Neuron (in vitro differentiated cells): ENCODE data around the gene FOXO1.

ENCODE experiments used
- H2AFZ ChIP-seq: one replicate; pipeline ENCODE4 v1.6.1; 2013; ENCODE audit warnings: low read depth, mild to moderate bottlenecking, inconsistent platforms, low read length, moderate library complexity
- H3K27me3 ChIP-seq: one replicate; pipeline ENCODE4 v1.6.1; 2013; ENCODE audit warnings: low read length; ENCODE audit not compliant: insufficient read depth
- H3K36me3 ChIP-seq: one replicate; pipeline ENCODE4 v1.6.1; 2013; ENCODE audit warnings: low read length; ENCODE audit not compliant: insufficient read depth
- H3K4me1 ChIP-seq: one replicate; pipeline ENCODE4 v1.6.1; 2013; ENCODE audit warnings: low read length; ENCODE audit not compliant: insufficient read depth
- H3K4me3 ChIP-seq: 2 replicates; pipeline ENCODE4 v1.5.1; 2013; ENCODE audit warnings: mild to moderate bottlenecking, low read length, moderate library complexity
- H3K9me3 ChIP-seq: one replicate; pipeline ENCODE4 v1.6.1; 2013; ENCODE audit warnings: low read length

The FOXO1 gene

GRCh38 chr13:40586886-40587565, 79.4 kb downstream of the FOXO1 start:
- H3K4me3 ChIP-seq: no peak overlapping the region
- no peaks in the 10 kb centered on the region for H3K27me3 ChIP-seq
- no peaks in the 10 kb centered on the region for H3K36me3 ChIP-seq
- peaks cover 13% of the 10 kb centered on the region for H3K4me1 ChIP-seq
- H2AFZ ChIP-seq: no peak overlapping the region
- H3K9me3 ChIP-seq: peaks cover 2% of the 10 kb centered on the region

DNA sequence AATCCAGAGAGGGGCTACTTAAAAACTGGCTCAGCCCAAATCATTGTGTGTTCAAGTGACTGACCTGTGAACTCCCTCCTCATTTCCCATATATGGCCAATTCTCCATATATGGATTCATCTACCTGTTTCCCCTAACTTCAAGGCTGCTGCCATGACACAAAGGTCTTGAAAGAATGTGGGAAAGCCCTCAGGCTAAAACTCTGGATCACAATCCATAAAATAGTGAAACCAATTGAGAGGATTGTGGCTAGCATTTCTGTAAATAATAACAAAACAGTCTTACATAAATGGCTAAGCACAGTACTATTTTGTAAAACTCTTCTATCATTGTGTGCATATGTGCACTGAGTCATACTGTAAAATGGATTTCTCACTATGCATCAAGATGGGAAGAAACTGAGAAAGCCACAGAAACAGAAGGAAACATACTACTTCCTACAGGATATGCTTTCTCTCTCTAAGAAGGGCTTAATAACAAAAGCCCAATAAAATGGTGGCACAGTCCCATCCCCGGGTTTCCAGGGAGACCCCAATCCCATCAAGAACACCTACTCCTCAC, 80.5 kb downstream of the FOXO1 start:
- Histone ChIP-seq H3K27me3 (no peaks in the 10 kb centered on the region), H3K36me3 (no peaks in the 10 kb centered on the region), H3K4me1 (peaks cover 13% of the 10 kb centered on the region), H2AFZ (no peak overlapping the region), H3K9me3 (no peaks in the 10 kb centered on the region), H3K4me3 (no peak overlapping the region)

GRCh38 chr13:40583738-40584137, 82.7 kb downstream of the FOXO1 start:
- Histone ChIP-seq H3K9me3 (no peaks in the 10 kb centered on the region), H3K4me3 (no peak overlapping the region), H3K27me3 (no peaks in the 10 kb centered on the region)

GRCh38 chr13:40582531-40582930, 83.9 kb downstream of the FOXO1 start:
- peaks cover 4% of the 10 kb centered on the region for H3K4me1 ChIP-seq
- H3K27me3 ChIP-seq: no peaks in the 10 kb centered on the region
- H3K4me3 ChIP-seq: no peak overlapping the region
- H2AFZ ChIP-seq: no peak overlapping the region
- no peaks in the 10 kb centered on the region for H3K36me3 ChIP-seq
- no peaks in the 10 kb centered on the region for H3K9me3 ChIP-seq

More at GRCh38 chr13:40583738-40584137, 82.7 kb downstream of the FOXO1 start:
- H3K36me3 ChIP-seq: no peaks in the 10 kb centered on the region
- no peak overlapping the region for H2AFZ ChIP-seq
- H3K4me1 ChIP-seq: peaks cover 4% of the 10 kb centered on the region

GRCh38 chr13:40581277-40581579, 85.2 kb downstream of the FOXO1 start:
- H3K4me1 ChIP-seq: peaks cover 1% of the 10 kb centered on the region
- no peaks in the 10 kb centered on the region for H3K36me3 ChIP-seq
- H3K4me3 ChIP-seq: no peak overlapping the region
- no peaks in the 10 kb centered on the region for H3K27me3 ChIP-seq
- H2AFZ ChIP-seq: no peak overlapping the region
- no peaks in the 10 kb centered on the region for H3K9me3 ChIP-seq

DNA sequence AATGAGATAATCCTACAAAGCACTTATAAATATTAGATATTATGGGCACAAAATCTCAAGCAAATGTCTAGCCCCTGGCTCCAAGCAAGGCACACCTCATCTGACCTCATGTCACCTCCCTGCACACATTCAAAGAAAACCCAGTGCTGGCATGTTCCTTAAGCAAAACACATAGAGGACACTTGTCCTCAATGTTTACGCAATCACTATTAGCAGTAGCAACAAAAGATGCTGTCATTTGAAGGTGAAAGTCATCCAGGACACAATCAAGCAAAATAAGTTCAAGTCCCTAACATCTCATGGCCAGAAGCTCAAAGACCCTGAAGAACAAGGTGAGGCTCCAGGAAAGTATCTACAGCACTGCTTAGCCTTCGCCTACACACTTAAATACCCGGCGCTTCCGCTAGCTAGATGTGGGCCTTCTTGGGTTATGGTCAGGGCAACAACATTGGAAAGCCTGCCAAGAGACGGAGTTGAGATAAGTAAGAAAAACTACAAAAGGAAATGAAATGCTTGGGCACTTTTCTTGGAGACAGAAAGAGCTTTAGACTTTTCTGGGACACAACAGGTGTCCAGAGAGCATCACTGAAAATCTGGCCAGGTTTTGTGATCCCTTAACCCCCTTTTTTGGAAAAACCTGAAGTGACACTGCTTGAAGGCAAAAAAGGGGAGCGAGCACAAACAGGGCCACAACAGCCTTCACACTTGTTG, 85.7 kb downstream of the FOXO1 start:
- Histone ChIP-seq H3K4me3 (no peak overlapping the region), H3K9me3 (no peaks in the 10 kb centered on the region), H2AFZ (no peak overlapping the region), H3K4me1 (no peaks in the 10 kb centered on the region), H3K36me3 (no peaks in the 10 kb centered on the region), H3K27me3 (no peaks in the 10 kb centered on the region)

DNA sequence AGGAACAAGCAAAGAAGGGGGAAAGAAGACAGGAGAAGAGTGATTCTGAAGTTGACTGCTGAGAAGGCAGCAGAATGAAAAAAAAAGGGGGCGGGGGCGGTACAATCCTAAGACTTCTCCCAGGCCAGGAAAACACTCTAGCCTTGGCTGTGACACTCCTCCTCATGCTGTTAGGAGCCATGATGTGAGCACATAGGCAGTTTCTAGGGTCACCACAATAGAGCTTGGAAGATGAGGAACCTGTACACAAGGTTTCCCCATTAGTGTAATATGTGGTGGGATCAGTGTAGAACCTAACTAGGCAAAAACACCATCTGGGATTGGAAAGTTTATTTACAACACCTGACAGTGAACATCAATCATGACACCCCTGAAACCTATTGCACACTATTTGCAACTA, 86.9 kb downstream of the FOXO1 start:
- H3K36me3 ChIP-seq: no peaks in the 10 kb centered on the region
- H3K4me3 ChIP-seq: no peak overlapping the region
- H3K9me3 ChIP-seq: no peaks in the 10 kb centered on the region
- no peaks in the 10 kb centered on the region for H3K27me3 ChIP-seq
- no peaks in the 10 kb centered on the region for H3K4me1 ChIP-seq
- H2AFZ ChIP-seq: no peak overlapping the region

DNA sequence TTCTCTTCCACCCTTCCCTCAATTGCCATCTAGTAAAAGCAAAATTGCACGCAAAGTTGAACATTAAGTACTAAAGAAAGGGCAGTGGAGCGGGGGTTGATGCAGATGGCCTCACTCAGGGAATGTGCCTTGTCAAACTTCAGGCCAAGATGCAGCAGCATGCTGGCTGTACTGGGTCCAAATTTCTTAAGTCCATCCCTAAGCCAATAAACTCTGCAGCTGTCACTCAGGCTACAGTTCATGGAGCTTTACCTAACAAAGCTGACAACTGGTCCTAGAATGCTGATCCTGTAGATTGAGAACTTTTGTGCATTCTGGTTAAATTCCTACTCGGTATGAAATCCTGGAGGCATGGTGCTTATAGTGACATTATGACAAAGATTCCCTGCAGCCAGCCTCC, 88.4 kb downstream of the FOXO1 start:
- Histone ChIP-seq H3K27me3 (no peaks in the 10 kb centered on the region), H3K4me3 (no peak overlapping the region), H3K36me3 (no peaks in the 10 kb centered on the region), H3K4me1 (no peaks in the 10 kb centered on the region), H3K9me3 (no peaks in the 10 kb centered on the region), H2AFZ (no peak overlapping the region)

DNA sequence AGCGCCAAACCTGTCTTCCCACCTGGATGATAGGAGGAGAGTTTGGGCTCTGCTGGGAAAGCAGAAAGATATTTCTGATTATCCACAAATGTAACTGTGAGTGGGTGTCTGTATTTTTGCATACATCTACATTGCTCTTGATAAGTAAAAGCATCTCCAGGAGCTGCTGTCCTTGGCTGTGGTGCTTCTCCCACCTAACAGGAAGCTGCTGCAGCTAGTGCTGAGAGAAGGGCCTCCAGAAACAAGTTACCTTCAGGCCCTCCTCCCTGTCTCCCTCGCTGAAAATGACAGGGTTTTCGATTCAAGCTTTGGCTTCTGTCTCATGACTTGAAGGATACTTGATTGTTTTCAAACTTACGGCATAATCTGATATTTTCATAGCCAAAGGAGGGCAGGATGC, 90.1 kb downstream of the FOXO1 start:
- H2AFZ ChIP-seq: no peak overlapping the region
- no peaks in the 10 kb centered on the region for H3K4me1 ChIP-seq
- no peaks in the 10 kb centered on the region for H3K9me3 ChIP-seq
- H3K36me3 ChIP-seq: no peaks in the 10 kb centered on the region
- no peaks in the 10 kb centered on the region for H3K27me3 ChIP-seq
- no peak overlapping the region for H3K4me3 ChIP-seq

- Histone ChIP-seq H3K4me3 (no peak overlapping the region), H2AFZ (no peak overlapping the region), H3K4me1 (no peaks in the 10 kb centered on the region), H3K36me3 (no peaks in the 10 kb centered on the region), H3K9me3 (no peaks in the 10 kb centered on the region), H3K27me3 (no peaks in the 10 kb centered on the region)
Observed at GRCh38 chr13:40572961-40573360, 93.5 kb downstream of the FOXO1 start.

- Histone ChIP-seq H3K4me3 (no peak overlapping the region), H2AFZ (no peak overlapping the region), H3K9me3 (no peaks in the 10 kb centered on the region), H3K36me3 (no peaks in the 10 kb centered on the region), H3K4me1 (no peaks in the 10 kb centered on the region), H3K27me3 (no peaks in the 10 kb centered on the region)
Observed at GRCh38 chr13:40571338-40571963, 95.0 kb downstream of the FOXO1 start.

DNA sequence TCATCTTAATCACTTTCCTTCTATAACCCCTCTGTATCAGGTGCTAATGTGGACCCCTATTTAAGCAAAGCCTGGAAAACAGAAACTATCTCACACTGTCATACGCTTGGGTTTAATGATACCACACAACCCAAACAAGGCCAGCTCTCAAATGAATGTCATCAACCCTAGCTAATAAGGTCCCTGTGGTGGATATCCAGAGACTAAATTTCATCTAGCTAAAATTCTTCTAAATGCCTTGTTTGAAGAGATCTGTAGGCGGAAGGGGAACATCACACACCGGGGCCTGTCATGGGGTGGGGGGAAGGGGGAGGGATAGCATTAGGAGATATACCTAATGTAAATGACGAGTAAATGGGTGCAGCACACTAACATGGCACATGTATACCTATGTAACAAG, 95.5 kb downstream of the FOXO1 start:
- H3K27me3 ChIP-seq: no peaks in the 10 kb centered on the region
- H3K9me3 ChIP-seq: no peaks in the 10 kb centered on the region
- H3K4me1 ChIP-seq: no peaks in the 10 kb centered on the region
- H3K36me3 ChIP-seq: no peaks in the 10 kb centered on the region
- no peak overlapping the region for H2AFZ ChIP-seq
- no peak overlapping the region for H3K4me3 ChIP-seq

DNA sequence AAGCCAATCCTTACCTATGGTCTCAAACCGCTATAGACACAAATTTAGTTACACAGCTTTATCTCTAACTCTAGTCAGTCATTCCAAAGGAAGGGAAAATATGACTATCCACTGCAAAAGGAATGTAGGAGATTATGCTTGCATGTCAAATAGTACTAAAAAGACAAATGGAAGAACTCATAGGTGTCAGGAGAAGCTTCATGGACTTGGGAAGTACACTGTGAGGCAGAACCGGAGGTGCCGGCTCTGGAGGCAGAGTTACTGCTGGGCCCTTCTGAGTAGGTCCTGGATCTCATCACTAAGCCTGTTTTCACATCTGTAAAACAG, 97.5 kb downstream of the FOXO1 start:
- Histone ChIP-seq H2AFZ (no peak overlapping the region), H3K9me3 (no peaks in the 10 kb centered on the region), H3K36me3 (no peaks in the 10 kb centered on the region), H3K27me3 (no peaks in the 10 kb centered on the region), H3K4me1 (peaks cover 9% of the 10 kb centered on the region), H3K4me3 (no peak overlapping the region)
